H9 (cell line): Measurements from ENCODE around the gene CCDC57. TPM values are rescaled to one million over a fixed set of nuclear protein-coding genes. Genes with fewer than 3 reads are reported as not detected.

Source experiments
- DNase-seq: peaks from one replicate; pipeline ENCODE4 v3.0.0-alpha.2; 2017
- H2AFZ ChIP-seq: one replicate; pipeline ENCODE4 v1.6.1; 2013; ENCODE audit warnings: mild to moderate bottlenecking, low read length, control low read depth, moderate library complexity
- H2AK5ac ChIP-seq: 2 replicates; pipeline ENCODE4 v1.6.1; 2013; ENCODE audit warnings: low read length, control low read depth, mixed read lengths; ENCODE audit not compliant: insufficient read length
- H2BK120ac ChIP-seq: one replicate; pipeline ENCODE4 v1.6.1; 2013; ENCODE audit warnings: low read depth, mild to moderate bottlenecking, low read length, control low read depth, inconsistent platforms; ENCODE audit not compliant: poor library complexity, severe bottlenecking
- H2BK12ac ChIP-seq: 2 replicates; pipeline ENCODE4 v1.6.1; 2013; ENCODE audit warnings: low read length, control low read depth, mixed read lengths, low read depth; ENCODE audit not compliant: insufficient read length
- H2BK15ac ChIP-seq: 2 replicates; pipeline ENCODE4 v1.6.1; 2013; ENCODE audit warnings: low read depth, low read length, control low read depth
- H2BK20ac ChIP-seq: one replicate; pipeline ENCODE4 v1.6.1; 2013; ENCODE audit warnings: low read depth, mild to moderate bottlenecking, low read length, control low read depth, inconsistent platforms; ENCODE audit not compliant: poor library complexity, severe bottlenecking
- H2BK5ac ChIP-seq: 2 replicates; pipeline ENCODE4 v1.6.1; 2013; ENCODE audit warnings: low read length, control low read depth, mixed read lengths; ENCODE audit not compliant: insufficient read length
- H3K14ac ChIP-seq: 2 replicates; pipeline ENCODE4 v1.6.1; 2013; ENCODE audit warnings: low read length, control low read depth; ENCODE audit not compliant: insufficient read depth
- H3K18ac ChIP-seq: 2 replicates; pipeline ENCODE4 v1.6.1; 2013; ENCODE audit warnings: low read depth, mild to moderate bottlenecking, mixed read lengths, low read length, control low read depth; ENCODE audit not compliant: insufficient read length
- H3K23ac ChIP-seq: 2 replicates; pipeline ENCODE4 v1.6.1; 2013; ENCODE audit warnings: low read length, control low read depth, mixed read lengths, low read depth; ENCODE audit not compliant: insufficient read length
- H3K23me2 ChIP-seq: 2 replicates; pipeline ENCODE4 v1.6.1; 2013; ENCODE audit warnings: low read depth, mild to moderate bottlenecking, mixed read lengths, low read length, control low read depth; ENCODE audit not compliant: insufficient read length, poor library complexity, severe bottlenecking
- H3K27ac ChIP-seq: 2 replicates; pipeline ENCODE4 v1.5.1; 2013; ENCODE audit warnings: low read length, control low read depth, mixed read lengths, low read depth; ENCODE audit not compliant: insufficient read length
- H3K27me3 ChIP-seq: 2 replicates; pipeline ENCODE4 v1.6.1; 2013; ENCODE audit warnings: low read length, control low read depth, inconsistent platforms; ENCODE audit not compliant: insufficient read depth
- H3K4ac ChIP-seq: 2 replicates; pipeline ENCODE4 v1.6.1; 2013; ENCODE audit warnings: low read depth, mild to moderate bottlenecking, control low read depth, inconsistent platforms, low read length, moderate library complexity
- H3K4me1 ChIP-seq: 2 replicates; pipeline ENCODE4 v1.6.1; 2013; ENCODE audit warnings: low read length, control low read depth, inconsistent platforms; ENCODE audit not compliant: insufficient read depth
- H3K4me2 ChIP-seq: 2 replicates; pipeline ENCODE4 v1.6.1; 2013; ENCODE audit warnings: low read length, control low read depth, mixed read lengths; ENCODE audit not compliant: insufficient read length, insufficient read depth
- H3K56ac ChIP-seq: 2 replicates; pipeline ENCODE4 v1.6.1; 2013; ENCODE audit warnings: low read depth, mild to moderate bottlenecking, mixed read lengths, low read length, control low read depth; ENCODE audit not compliant: insufficient read length
- H3K79me1 ChIP-seq: 2 replicates; pipeline ENCODE4 v1.6.1; 2013; ENCODE audit warnings: low read depth, mild to moderate bottlenecking, moderate library complexity, low read length, control low read depth, inconsistent platforms; ENCODE audit not compliant: insufficient read depth, poor library complexity, severe bottlenecking
- H3K79me2 ChIP-seq: 2 replicates; pipeline ENCODE4 v1.6.1; 2013; ENCODE audit warnings: low read length, control low read depth, inconsistent platforms; ENCODE audit not compliant: insufficient read depth
- H3K9ac ChIP-seq: 2 replicates; pipeline ENCODE4 v1.6.1; 2013; ENCODE audit warnings: low read length, control low read depth, mixed read lengths; ENCODE audit not compliant: insufficient read length; ENCODE audit errors: extremely low read depth
- H3K9me3 ChIP-seq: one replicate; pipeline ENCODE4 v1.6.1; 2013; ENCODE audit warnings: low read depth, low read length, inconsistent platforms; ENCODE audit not compliant: control insufficient read depth
- H3T11ph ChIP-seq: one replicate; pipeline ENCODE4 v1.6.1; 2013; ENCODE audit warnings: mild to moderate bottlenecking, low read length, control low read depth, inconsistent platforms
- H4K20me1 ChIP-seq: one replicate; pipeline ENCODE4 v1.6.1; 2013; ENCODE audit not compliant: control insufficient read depth, insufficient read length, insufficient read depth
- H4K5ac ChIP-seq: 2 replicates; pipeline ENCODE4 v1.6.1; 2013; ENCODE audit warnings: low read depth, mild to moderate bottlenecking, mixed read lengths, low read length, control low read depth; ENCODE audit not compliant: insufficient read length
- H4K8ac ChIP-seq: replicated peaks from 2 replicates; pipeline ENCODE4 v1.6.1; 2013; ENCODE audit warnings: low read length, control low read depth, mixed read lengths, low read depth; ENCODE audit not compliant: insufficient read length
- H4K91ac ChIP-seq: 2 replicates; pipeline ENCODE4 v1.6.1; 2013; ENCODE audit warnings: low read depth, mild to moderate bottlenecking, moderate library complexity, mixed read lengths, low read length, control low read depth; ENCODE audit not compliant: insufficient read length
- H3K27ac Mint-ChIP-seq, 3 experiments: 2 replicates in 2 of 3; 3 replicates in 1 of 3; pipeline ENCODE4 v1.8.0; 2020 to 2021; ENCODE audit warnings: mixed read lengths in 3 of 3, mild to moderate bottlenecking in 1 of 3, moderate library complexity in 1 of 3
- H3K27me3 Mint-ChIP-seq: 2 replicates; pipeline ENCODE4 v1.8.0; 2021; ENCODE audit warnings: low read depth, mild to moderate bottlenecking, moderate library complexity, mixed read lengths
- H3K36me3 Mint-ChIP-seq, 3 experiments: 2 replicates in 2 of 3; 3 replicates in 1 of 3; pipeline ENCODE4 v1.8.0; 2020 to 2021; ENCODE audit warnings: low read depth in 3 of 3, mixed read lengths in 3 of 3; ENCODE audit not compliant: insufficient read depth in 1 of 3
- H3K4me1 Mint-ChIP-seq, 2 experiments: 2 replicates each; pipeline ENCODE4 v1.8.0; 2020; ENCODE audit warnings: mixed read lengths in 2 of 2
- H3K4me3 Mint-ChIP-seq, 2 experiments: 2 replicates in 1 of 2; 3 replicates in 1 of 2; pipeline ENCODE4 v1.8.0; 2020 to 2021; ENCODE audit warnings: mild to moderate bottlenecking in 2 of 2, mixed read lengths in 2 of 2, moderate library complexity in 1 of 2
- H3K9me3 Mint-ChIP-seq, 2 experiments: 2 replicates in 1 of 2; 3 replicates in 1 of 2; pipeline ENCODE4 v1.8.0; 2020; ENCODE audit warnings: mild to moderate bottlenecking in 2 of 2, mixed read lengths in 2 of 2, moderate library complexity in 1 of 2
- WGBS: extraction: QIAGEN DNeasy Blood & Tissue Kit; methylation state at CpG from one replicate; pipeline ENCODE4 v1.1.7; 2013; ENCODE audit warnings: missing lambda C conversion rate, low lambda C conversion rate, mixed read lengths; ENCODE audit not compliant: insufficient read length; ENCODE audit errors: extremely low coverage; 5-methylcytosine and 5-hydroxymethylcytosine counted together
- total RNA-seq: library from RNA; stranded (reverse); gene quantifications from 2 replicates; pipeline ENCODE4 v1.2.1, GENCODE V29; 2021
- TF ChIP-seq, protein P1 (sequence below): fragments of 200-600 bp; sonication (generic); conservative IDR thresholded peaks from 3 replicates; pipeline ENCODE4 v1.8.0; 2021; ENCODE audit warnings: antibody characterized with exemption, mild to moderate bottlenecking

Gene CCDC57
- total RNA-seq, 1 experiment from 2014 or later: 11.0 TPM

DNA sequence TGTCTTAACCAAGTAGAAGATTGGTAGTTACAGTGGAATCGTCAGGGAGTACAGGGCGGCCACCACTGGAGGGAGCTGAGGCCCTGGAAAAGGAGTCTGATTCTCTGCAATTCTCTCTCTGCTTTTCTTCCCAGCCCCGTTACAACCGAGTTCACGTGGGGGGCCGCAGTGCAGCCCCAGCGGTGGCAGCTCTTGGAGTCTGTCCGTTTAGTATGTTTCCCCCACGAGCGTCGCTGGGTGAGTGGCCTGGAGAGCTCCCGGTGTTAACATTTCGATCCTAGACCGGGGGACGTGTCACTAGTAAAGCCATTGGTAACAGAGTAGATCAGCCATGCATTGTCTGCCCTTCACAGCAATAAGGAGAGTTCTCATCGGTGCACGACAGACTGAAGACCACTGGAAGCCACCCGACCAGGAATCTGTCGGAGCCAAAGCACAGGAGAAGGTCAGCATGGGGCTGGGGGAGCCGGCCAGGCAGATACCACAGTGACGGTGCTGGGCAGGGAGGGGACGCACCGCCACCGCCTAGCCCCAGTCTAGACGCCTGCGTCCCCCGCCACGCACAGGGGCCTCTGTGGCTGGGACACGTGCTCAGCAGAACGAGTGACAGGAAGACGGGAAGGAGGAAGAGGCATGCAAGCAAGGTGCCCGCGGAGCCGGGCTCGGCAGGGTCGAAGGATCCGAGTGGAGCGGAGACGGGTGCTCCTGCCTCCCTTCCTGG lies 31.9 kb upstream of the CCDC57 start:
- Histone ChIP-seq H3K14ac (no peak overlapping the region), H2BK12ac (no peak overlapping the region), H3K4ac (no peak overlapping the region), H3K9ac (no peak overlapping the region), H3K18ac (no peak overlapping the region), H3K27ac (no peak overlapping the region), H3K27me3 (no peaks in the 10 kb centered on the region), H2BK20ac (no peak overlapping the region), H3K79me2 (peaks cover 2% of the 10 kb centered on the region; the same call in 1 of the 2 replicates), H2AK5ac (no peak overlapping the region), H3K23ac (no peak overlapping the region), H2BK15ac (no peak overlapping the region), H3K4me2 (no peak overlapping the region), H2BK120ac (no peak overlapping the region), H3K4me1 (no peaks in the 10 kb centered on the region), H2AFZ (no peak overlapping the region), H3T11ph (no peak overlapping the region), H4K5ac (no peak overlapping the region), H3K9me3 (no peaks in the 10 kb centered on the region), H3K56ac (no peak overlapping the region), H3K79me1 (no peaks in the 10 kb centered on the region), H3K23me2 (no peaks in the 10 kb centered on the region), H4K91ac (no peak overlapping the region), H4K20me1 (no peaks in the 10 kb centered on the region), H2BK5ac (no peak overlapping the region), H4K8ac (no peak overlapping the region)
- TF ChIP-seq, protein P1, sequence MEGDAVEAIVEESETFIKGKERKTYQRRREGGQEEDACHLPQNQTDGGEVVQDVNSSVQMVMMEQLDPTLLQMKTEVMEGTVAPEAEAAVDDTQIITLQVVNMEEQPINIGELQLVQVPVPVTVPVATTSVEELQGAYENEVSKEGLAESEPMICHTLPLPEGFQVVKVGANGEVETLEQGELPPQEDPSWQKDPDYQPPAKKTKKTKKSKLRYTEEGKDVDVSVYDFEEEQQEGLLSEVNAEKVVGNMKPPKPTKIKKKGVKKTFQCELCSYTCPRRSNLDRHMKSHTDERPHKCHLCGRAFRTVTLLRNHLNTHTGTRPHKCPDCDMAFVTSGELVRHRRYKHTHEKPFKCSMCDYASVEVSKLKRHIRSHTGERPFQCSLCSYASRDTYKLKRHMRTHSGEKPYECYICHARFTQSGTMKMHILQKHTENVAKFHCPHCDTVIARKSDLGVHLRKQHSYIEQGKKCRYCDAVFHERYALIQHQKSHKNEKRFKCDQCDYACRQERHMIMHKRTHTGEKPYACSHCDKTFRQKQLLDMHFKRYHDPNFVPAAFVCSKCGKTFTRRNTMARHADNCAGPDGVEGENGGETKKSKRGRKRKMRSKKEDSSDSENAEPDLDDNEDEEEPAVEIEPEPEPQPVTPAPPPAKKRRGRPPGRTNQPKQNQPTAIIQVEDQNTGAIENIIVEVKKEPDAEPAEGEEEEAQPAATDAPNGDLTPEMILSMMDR: peak; percentile 64
- H3K27me3 Mint-ChIP-seq: no peaks in the 10 kb centered on the region
- DNase-seq: no peak
- peak overlapping the region in 2 of 3 experiments; percentile 33 to 64; a peak in 2 of 7 replicates for H3K27ac Mint-ChIP-seq
- peaks cover 0 to 4% of the 10 kb centered on the region in 2 experiments; a peak in 3 of 4 replicates for H3K4me1 Mint-ChIP-seq
- H3K4me3 Mint-ChIP-seq: no peak overlapping the region
- no peaks in the 10 kb centered on the region for H3K9me3 Mint-ChIP-seq
- WGBS: no CpG with 5 or more reads among the region's 39 CpGs
- peaks cover 34 to 75% (median 69%) of the 10 kb centered on the region in 3 experiments; a peak in 6 of 7 replicates for H3K36me3 Mint-ChIP-seq
